WTC11 (cell line): ENCODE measurements around the gene EPN3. TPM values are rescaled to one million over a fixed set of nuclear protein-coding genes. Genes with fewer than 3 reads are reported as not detected.
A peak's percentile ranks its signal among the peaks of the same experiment; 100 is the strongest.

Experiments used
- ATAC-seq: fragments of 200-7000 bp; cut with Tn5 transposase; 2 replicates; pipeline ENCODE4 v1.10.0; 2021; ENCODE audit warnings: mild to moderate bottlenecking, moderate library complexity
- CTCF ChIA-PET: fragments of 300-600 bp; sonication (Branson Sonifier 250); formaldehyde crosslinking; loops from one replicate; lab custom pipeline; 2021; ENCODE audit warnings: antibody characterized with exemption; lab: Charles Lee
- POLR2A ChIA-PET: fragments of 350-600 bp; sonication (Branson Sonifier 250); formaldehyde crosslinking; loops from one replicate; lab custom pipeline; 2021; ENCODE audit warnings: antibody characterized with exemption; lab: Charles Lee
- DNase-seq: peaks from one replicate; pipeline ENCODE4 v3.0.0; 2021; ENCODE audit warnings: low spot score
- H3K27ac Mint-ChIP-seq: 2 replicates; pipeline ENCODE4 v1.8.0; 2021; ENCODE audit warnings: mixed read lengths
- H3K27me3 Mint-ChIP-seq: 2 replicates; pipeline ENCODE4 v1.8.0; 2021; ENCODE audit warnings: low read depth, mild to moderate bottlenecking, moderate library complexity, mixed read lengths
- H3K36me3 Mint-ChIP-seq: 2 replicates; pipeline ENCODE4 v1.8.0; 2021; ENCODE audit warnings: mixed read lengths
- H3K4me1 Mint-ChIP-seq: 2 replicates; pipeline ENCODE4 v1.8.0; 2022; ENCODE audit warnings: mixed read lengths
- H3K4me3 Mint-ChIP-seq: 2 replicates; pipeline ENCODE4 v1.8.0; 2021; ENCODE audit warnings: mild to moderate bottlenecking, moderate library complexity, mixed read lengths
- H3K9me3 Mint-ChIP-seq: 2 replicates; pipeline ENCODE4 v1.8.0; 2021; ENCODE audit warnings: mixed read lengths
- HMGXB4 ChIP-seq: sonication (generic); formaldehyde crosslinking; IDR thresholded peaks from 2 replicates; pipeline ENCODE4 v1.8.1; 2023; ENCODE audit warnings: mild to moderate bottlenecking, moderate library complexity, missing genetic modification reagents
- IRF2 ChIP-seq: sonication (generic); formaldehyde crosslinking; IDR thresholded peaks from 2 replicates; pipeline ENCODE4 v1.8.0; 2022; ENCODE audit warnings: low read depth, missing genetic modification reagents, borderline replicate concordance
- MAX ChIP-seq: sonication (generic); formaldehyde crosslinking; IDR thresholded peaks from 2 replicates; pipeline ENCODE4 v1.8.0; 2022; ENCODE audit warnings: mild to moderate bottlenecking, missing genetic modification reagents
- TCF7 ChIP-seq: sonication (generic); formaldehyde crosslinking; IDR thresholded peaks from 2 replicates; pipeline ENCODE4 v1.8.0; 2022; ENCODE audit warnings: mild to moderate bottlenecking, low read depth, missing genetic modification reagents, moderate library complexity
- ZNF396 ChIP-seq: fragments of 250-450 bp; sonication (Bioruptor Pico); IDR thresholded peaks from 2 replicates; pipeline ENCODE4 v1.8.0; 2021; ENCODE audit warnings: mild to moderate bottlenecking, moderate library complexity, borderline replicate concordance
- ZNF423 ChIP-seq: fragments of 250-450 bp; sonication (Bioruptor Pico); IDR thresholded peaks from 2 replicates; pipeline ENCODE4 v2.1.2; 2022; ENCODE audit warnings: mild to moderate bottlenecking, moderate library complexity
- ZNF512 ChIP-seq: sonication (generic); formaldehyde crosslinking; IDR thresholded peaks from 2 replicates; pipeline ENCODE4 v1.8.1; 2022; ENCODE audit warnings: missing genetic modification reagents, borderline replicate concordance
- total RNA-seq: library from RNA; stranded (reverse); gene quantifications from 3 replicates; pipeline ENCODE4 v1.2.3, GENCODE V29; 2021
- TF ChIP-seq, protein P1 (sequence below): sonication (generic); formaldehyde crosslinking; conservative IDR thresholded peaks from 2 replicates; pipeline ENCODE4 v1.8.1; 2023; ENCODE audit warnings: mild to moderate bottlenecking, low read depth, missing genetic modification reagents, moderate library complexity
- TF ChIP-seq, protein P2 (sequence below): sonication (generic); formaldehyde crosslinking; IDR thresholded peaks from 2 replicates; pipeline ENCODE4 v1.8.0; 2022; ENCODE audit warnings: mild to moderate bottlenecking, missing genetic modification reagents

Gene EPN3
- total RNA-seq, 1 experiment from 2014 or later: 8.8 TPM

GRCh38 chr17:50541716-50542688 is 9.5 kb downstream of the EPN3 start (continued):
- TF ChIP-seq, protein P1, sequence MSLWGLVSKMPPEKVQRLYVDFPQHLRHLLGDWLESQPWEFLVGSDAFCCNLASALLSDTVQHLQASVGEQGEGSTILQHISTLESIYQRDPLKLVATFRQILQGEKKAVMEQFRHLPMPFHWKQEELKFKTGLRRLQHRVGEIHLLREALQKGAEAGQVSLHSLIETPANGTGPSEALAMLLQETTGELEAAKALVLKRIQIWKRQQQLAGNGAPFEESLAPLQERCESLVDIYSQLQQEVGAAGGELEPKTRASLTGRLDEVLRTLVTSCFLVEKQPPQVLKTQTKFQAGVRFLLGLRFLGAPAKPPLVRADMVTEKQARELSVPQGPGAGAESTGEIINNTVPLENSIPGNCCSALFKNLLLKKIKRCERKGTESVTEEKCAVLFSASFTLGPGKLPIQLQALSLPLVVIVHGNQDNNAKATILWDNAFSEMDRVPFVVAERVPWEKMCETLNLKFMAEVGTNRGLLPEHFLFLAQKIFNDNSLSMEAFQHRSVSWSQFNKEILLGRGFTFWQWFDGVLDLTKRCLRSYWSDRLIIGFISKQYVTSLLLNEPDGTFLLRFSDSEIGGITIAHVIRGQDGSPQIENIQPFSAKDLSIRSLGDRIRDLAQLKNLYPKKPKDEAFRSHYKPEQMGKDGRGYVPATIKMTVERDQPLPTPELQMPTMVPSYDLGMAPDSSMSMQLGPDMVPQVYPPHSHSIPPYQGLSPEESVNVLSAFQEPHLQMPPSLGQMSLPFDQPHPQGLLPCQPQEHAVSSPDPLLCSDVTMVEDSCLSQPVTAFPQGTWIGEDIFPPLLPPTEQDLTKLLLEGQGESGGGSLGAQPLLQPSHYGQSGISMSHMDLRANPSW (CRISPR knock-in tag): no peak
- TF ChIP-seq HMGXB4 (CRISPR knock-in tag): peak; percentile 87
- TF ChIP-seq ZNF396 (CRISPR knock-in tag): no peak
- no peak for TF ChIP-seq ZNF512
- TF ChIP-seq, all 79 proteins: peak for 10

- H3K4me3 Mint-ChIP-seq: peak overlapping the region; percentile 81
- H3K27me3 Mint-ChIP-seq: peaks cover 14% of the 10 kb centered on the region
- no peak overlapping the region for H3K27ac Mint-ChIP-seq
- no peak for ATAC-seq
- no peak for DNase-seq
- peaks cover 2% of the 10 kb centered on the region; the same call in 1 of the 2 replicates for H3K36me3 Mint-ChIP-seq
- TF ChIP-seq HMGXB4 (CRISPR knock-in tag) (no peak), TCF7 (CRISPR knock-in tag) (no peak), ZNF423 (CRISPR knock-in tag) (no peak), MAX (CRISPR knock-in tag) (0 out of 2 replicates have a peak, but pooled peaks have one; percentile 23), IRF2 (no peak)
- TF ChIP-seq, protein P2, sequence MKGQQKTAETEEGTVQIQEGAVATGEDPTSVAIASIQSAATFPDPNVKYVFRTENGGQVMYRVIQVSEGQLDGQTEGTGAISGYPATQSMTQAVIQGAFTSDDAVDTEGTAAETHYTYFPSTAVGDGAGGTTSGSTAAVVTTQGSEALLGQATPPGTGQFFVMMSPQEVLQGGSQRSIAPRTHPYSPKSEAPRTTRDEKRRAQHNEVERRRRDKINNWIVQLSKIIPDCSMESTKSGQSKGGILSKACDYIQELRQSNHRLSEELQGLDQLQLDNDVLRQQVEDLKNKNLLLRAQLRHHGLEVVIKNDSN: peak; percentile 37; the same call in 1 of the 2 replicates
- POLR2A ChIA-PET: interaction anchor here (0.7 to 1.5 kb wide), 3 partner anchors 10 to 176 kb away, joined by 4 to 8 read pairs (median 5); partner anchors contain the start of genes CACNA1G, EPN3 and LUC7L3
- H3K9me3 Mint-ChIP-seq: no peaks in the 10 kb centered on the region
- peaks cover 31% of the 10 kb centered on the region for H3K4me1 Mint-ChIP-seq
- CTCF ChIA-PET: interaction anchor here (0.8 to 4.4 kb wide), 16 partner anchors 8 to 325 kb away, joined by 3 to 40 read pairs (median 8); partner anchors contain the start of genes CACNA1G, EPN3, LRRC59 and RSAD1
These were observed 10.6 kb downstream of the EPN3 start for GRCh38 chr17:50542795-50543774.
